Epithelial cell of proximal tubule (primary cell): ENCODE results near the gene KRT26. TPM values are rescaled to one million over a fixed set of nuclear protein-coding genes. Genes with fewer than 3 reads are reported as not detected.

ENCODE experiments used
- DNase-seq: peaks from one replicate; pipeline ENCODE4 v3.0.0-alpha.2; 2011; ENCODE audit warnings: low read depth
- H3K4me3 ChIP-seq: 2 replicates; pipeline ENCODE4 v1.5.1; 2011; ENCODE audit warnings: low read depth, mild to moderate bottlenecking, low read length
- total RNA-seq: library from RNA; depleted of rRNA; stranded (reverse); fragments of >200 nt; gene quantifications from 2 replicates; pipeline ENCODE4 v1.2.3, GENCODE V29; 2015
- TF ChIP-seq, protein P1 (sequence below): conservative IDR thresholded peaks from 2 replicates; pipeline ENCODE4 v1.5.1; 2012; ENCODE audit warnings: low read depth, mild to moderate bottlenecking, low read length

KRT26 gene
- total RNA-seq, 1 donor from 2014 or later: not detected

DNA sequence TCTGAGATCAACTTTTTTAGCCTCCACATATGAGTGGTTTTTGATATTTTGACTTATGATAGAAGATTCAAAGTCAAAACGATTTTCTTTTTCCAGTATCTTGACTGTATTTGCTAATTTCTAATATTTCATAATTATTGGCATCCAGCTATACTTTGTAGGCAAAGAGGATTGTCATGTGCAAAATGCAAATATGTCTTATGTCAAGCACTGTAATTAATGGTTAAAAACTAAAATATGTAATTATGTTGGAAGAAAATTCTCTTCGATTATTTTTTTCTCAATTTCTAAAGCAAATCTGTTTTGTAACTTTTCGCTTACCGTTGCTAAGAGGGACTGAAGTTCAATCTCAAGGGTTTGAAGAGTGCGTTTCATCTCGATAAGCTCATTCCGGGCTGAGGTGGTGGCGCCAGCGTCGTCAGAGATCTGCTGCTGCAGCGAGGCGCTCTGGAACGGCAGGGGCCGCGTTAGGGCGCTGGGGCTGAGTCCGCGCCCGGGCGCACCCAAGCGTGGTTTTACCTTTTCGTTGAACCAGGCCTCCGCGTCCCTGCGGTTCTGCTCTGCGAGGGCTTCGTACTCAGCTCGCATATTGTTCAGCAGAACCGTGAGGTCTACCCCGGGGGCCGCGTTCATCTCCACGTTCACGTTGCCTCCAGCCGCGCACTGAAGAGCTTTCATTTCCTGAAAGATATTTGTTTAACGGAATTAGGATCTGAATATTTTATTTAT lies 7.3 kb upstream of the KRT26 start:
- TF ChIP-seq, protein P1, sequence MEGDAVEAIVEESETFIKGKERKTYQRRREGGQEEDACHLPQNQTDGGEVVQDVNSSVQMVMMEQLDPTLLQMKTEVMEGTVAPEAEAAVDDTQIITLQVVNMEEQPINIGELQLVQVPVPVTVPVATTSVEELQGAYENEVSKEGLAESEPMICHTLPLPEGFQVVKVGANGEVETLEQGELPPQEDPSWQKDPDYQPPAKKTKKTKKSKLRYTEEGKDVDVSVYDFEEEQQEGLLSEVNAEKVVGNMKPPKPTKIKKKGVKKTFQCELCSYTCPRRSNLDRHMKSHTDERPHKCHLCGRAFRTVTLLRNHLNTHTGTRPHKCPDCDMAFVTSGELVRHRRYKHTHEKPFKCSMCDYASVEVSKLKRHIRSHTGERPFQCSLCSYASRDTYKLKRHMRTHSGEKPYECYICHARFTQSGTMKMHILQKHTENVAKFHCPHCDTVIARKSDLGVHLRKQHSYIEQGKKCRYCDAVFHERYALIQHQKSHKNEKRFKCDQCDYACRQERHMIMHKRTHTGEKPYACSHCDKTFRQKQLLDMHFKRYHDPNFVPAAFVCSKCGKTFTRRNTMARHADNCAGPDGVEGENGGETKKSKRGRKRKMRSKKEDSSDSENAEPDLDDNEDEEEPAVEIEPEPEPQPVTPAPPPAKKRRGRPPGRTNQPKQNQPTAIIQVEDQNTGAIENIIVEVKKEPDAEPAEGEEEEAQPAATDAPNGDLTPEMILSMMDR: no peak
- H3K4me3 ChIP-seq: peak overlapping the region; percentile 45
- no peak for DNase-seq

- TF ChIP-seq, protein P1: no peak
- no peak overlapping the region for H3K4me3 ChIP-seq
- no peak for DNase-seq
Observed at GRCh38 chr17:40778461-40778860, 6.5 kb upstream of the KRT26 start.

DNA sequence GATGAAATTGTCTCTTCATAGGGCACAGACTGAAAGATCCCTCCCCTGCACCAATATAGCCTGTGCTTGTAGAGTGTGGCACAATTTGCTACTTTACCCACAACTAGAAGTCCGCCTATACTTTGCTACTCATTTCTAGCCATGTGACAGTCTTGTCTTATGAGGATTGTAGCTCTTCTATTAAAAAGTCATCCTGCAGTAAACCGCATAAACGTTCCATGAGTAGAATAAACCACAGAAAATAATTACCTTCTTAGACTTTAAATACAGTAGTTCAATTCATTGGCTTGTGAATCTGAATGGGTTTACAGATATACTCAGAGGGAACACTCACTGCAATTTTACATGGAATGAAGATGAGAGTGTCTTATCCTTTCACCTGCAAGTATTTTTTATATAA lies 6.0 kb upstream of the KRT26 start:
- H3K4me3 ChIP-seq: no peak overlapping the region
- TF ChIP-seq, protein P1: no peak
- no peak for DNase-seq

GRCh38 chr17:40777459-40777858 lies 5.5 kb upstream of the KRT26 start:
- TF ChIP-seq, protein P1: no peak
- no peak overlapping the region for H3K4me3 ChIP-seq
- DNase-seq: no peak

GRCh38 chr17:40775945-40776344 lies 3.9 kb upstream of the KRT26 start:
- no peak overlapping the region for H3K4me3 ChIP-seq
- TF ChIP-seq, protein P1: no peak
- DNase-seq: no peak

- no peak for DNase-seq
- H3K4me3 ChIP-seq: no peak overlapping the region
- TF ChIP-seq, protein P1: no peak
Observed at GRCh38 chr17:40765657-40766056, 6.3 kb downstream of the KRT26 start.

GRCh38 chr17:40763752-40764151 lies 8.2 kb downstream of the KRT26 start:
- no peak overlapping the region for H3K4me3 ChIP-seq
- no peak for DNase-seq
- TF ChIP-seq, protein P1: no peak
